ENCODE measurements around the gene TJP1.

TJP1 gene

GRCh38 chr15:29656636-29657475 lies 165.4 kb downstream of the TJP1 start:
- no peak for DNase-seq

- DNase-seq: no peak
These were observed 169.7 kb downstream of the TJP1 start for GRCh38 chr15:29652595-29652994.

GRCh38 chr15:29651476-29652233 lies 170.6 kb downstream of the TJP1 start:
- DNase-seq: no peak
